ENCODE data around the gene TAF4. TPM values are rescaled to one million over a fixed set of nuclear protein-coding genes. Genes with fewer than 3 reads are reported as not detected.
"Not testable (repeated sequence)": the region's sequence is repeated elsewhere in the genome, so short reads cannot be mapped to it uniquely, and the experiment has no call there.

The TAF4 gene
- total RNA-seq, 1 experiment from 2014 or later: 4.4 TPM

- DNase-seq (ENCODE audit: low read depth): no peak
Measured at GRCh38 chr20:61979701-61980635, 85.7 kb downstream of the TAF4 start.

- no peak for DNase-seq (ENCODE audit: low read depth)
Measured at GRCh38 chr20:61979090-61979489, 86.6 kb downstream of the TAF4 start.

- DNase-seq (ENCODE audit: low read depth): no peak
Measured at GRCh38 chr20:61978491-61978890, 87.2 kb downstream of the TAF4 start.

GRCh38 chr20:61977419-61977786, 88.3 kb downstream of the TAF4 start:
- DNase-seq (ENCODE audit: low read depth): no peak

GRCh38 chr20:61976644-61977418, 88.8 kb downstream of the TAF4 start:
- no peak for DNase-seq (ENCODE audit: low read depth)

GRCh38 chr20:61976263-61976643, 89.4 kb downstream of the TAF4 start:
- no peak for DNase-seq (ENCODE audit: low read depth)

GRCh38 chr20:61975407-61976129, 90.1 kb downstream of the TAF4 start:
- DNase-seq (ENCODE audit: low read depth): no peak

- no peak for DNase-seq (ENCODE audit: low read depth)
Measured at GRCh38 chr20:61974357-61974665, 91.4 kb downstream of the TAF4 start.

GRCh38 chr20:61973515-61974356, 91.9 kb downstream of the TAF4 start:
- DNase-seq (ENCODE audit: low read depth): no peak

GRCh38 chr20:61972636-61973508, 92.8 kb downstream of the TAF4 start:
- DNase-seq (ENCODE audit: low read depth): no peak

GRCh38 chr20:61971595-61971994, 94.1 kb downstream of the TAF4 start:
- DNase-seq (ENCODE audit: low read depth): not testable (repeated sequence)

- DNase-seq (ENCODE audit: low read depth): no peak
Measured at GRCh38 chr20:61970357-61970756, 95.3 kb downstream of the TAF4 start.

GRCh38 chr20:61969806-61970205, 95.9 kb downstream of the TAF4 start:
- DNase-seq (ENCODE audit: low read depth): no peak

- DNase-seq (ENCODE audit: low read depth): no peak
Measured at GRCh38 chr20:61968932-61969331, 96.7 kb downstream of the TAF4 start.

- no peak for DNase-seq (ENCODE audit: low read depth)
Measured at GRCh38 chr20:61968036-61968810, 97.5 kb downstream of the TAF4 start.

GRCh38 chr20:61967300-61967699, 98.4 kb downstream of the TAF4 start:
- no peak for DNase-seq (ENCODE audit: low read depth)

GRCh38 chr20:61966492-61967244, 99.0 kb downstream of the TAF4 start:
- DNase-seq (ENCODE audit: low read depth): no peak

- DNase-seq (ENCODE audit: low read depth): no peak
Measured at GRCh38 chr20:61965606-61966491, 99.8 kb downstream of the TAF4 start.

Data from LHCN-M2 (cell line).